Endothelial cell of umbilical vein (primary cell): ENCODE results near the gene ALG5.

Experiments used
- EZH2 ChIP-seq: IDR thresholded peaks from 2 replicates; pipeline ENCODE4 v1.6.1; 2012; ENCODE audit warnings: borderline replicate concordance, low read depth, mild to moderate bottlenecking, moderate library complexity, low read length, inconsistent platforms; ENCODE audit not compliant: severe bottlenecking
- FOS ChIP-seq: IDR thresholded peaks from 2 replicates; pipeline ENCODE4 v1.6.1; 2011; ENCODE audit warnings: mild to moderate bottlenecking, low read length, moderate library complexity, borderline replicate concordance; ENCODE audit not compliant: insufficient read depth
- POLR2A ChIP-seq: IDR thresholded peaks from 2 replicates; pipeline ENCODE4 v1.6.1; 2012; ENCODE audit warnings: low read depth, mild to moderate bottlenecking, control low read depth, low read length
- POLR2AphosphoS5 ChIP-seq: IDR thresholded peaks from 2 replicates; pipeline ENCODE4 v1.6.1; 2012; ENCODE audit warnings: low read depth, mild to moderate bottlenecking, control low read depth, low read length, moderate library complexity; ENCODE audit not compliant: insufficient read depth
- TF ChIP-seq, protein P1 (sequence below), 2 donors: IDR thresholded peaks; 1 replicate in 1 of 2; 2 replicates in 1 of 2; pipeline ENCODE4 v1.5.1; 2011; ENCODE audit warnings: low read length in 2 of 2, mild to moderate bottlenecking in 2 of 2, moderate library complexity in 2 of 2, control low read depth in 1 of 2, inconsistent platforms in 1 of 2, low read depth in 1 of 2; ENCODE audit not compliant: insufficient read depth in 1 of 2; ENCODE audit errors: extremely low read depth in 1 of 2
- TF ChIP-seq, protein P2 (sequence below): IDR thresholded peaks from 2 replicates; pipeline ENCODE4 v1.6.1; 2011; ENCODE audit not compliant: insufficient read depth, insufficient read length

DNA sequence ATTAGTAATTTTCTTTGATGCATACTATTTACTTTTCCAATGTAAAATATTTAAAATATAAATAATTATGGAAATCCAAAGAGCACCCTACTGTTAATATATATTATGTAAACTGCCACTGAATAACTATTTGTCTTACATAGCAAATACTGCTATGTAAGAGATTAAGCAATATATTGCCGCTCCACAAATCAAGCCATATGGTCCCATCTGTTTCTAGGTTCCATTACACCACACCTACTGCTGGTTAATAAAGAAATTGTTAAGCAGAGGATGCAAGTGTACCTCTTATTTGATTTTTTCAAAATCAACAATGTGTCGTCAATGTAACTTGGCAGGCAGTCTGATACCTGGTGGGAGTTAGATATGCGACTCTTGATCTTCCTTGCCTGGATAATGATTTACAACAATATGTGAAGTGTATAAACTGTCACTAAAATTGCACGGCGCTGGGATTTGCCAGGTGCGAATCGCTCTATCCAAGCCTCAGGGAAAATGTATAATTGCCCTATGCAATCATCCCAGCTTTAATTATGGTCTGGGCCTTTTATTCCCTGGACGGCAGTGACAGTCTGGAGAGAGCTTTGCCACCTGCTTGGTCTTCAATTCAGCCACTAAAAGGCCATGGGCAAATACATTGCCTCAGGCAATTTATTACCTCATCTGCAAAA lies 95.1 kb downstream of the ALG5 start:
- TF ChIP-seq POLR2AphosphoS5 = no peak
- TF ChIP-seq, protein P1, sequence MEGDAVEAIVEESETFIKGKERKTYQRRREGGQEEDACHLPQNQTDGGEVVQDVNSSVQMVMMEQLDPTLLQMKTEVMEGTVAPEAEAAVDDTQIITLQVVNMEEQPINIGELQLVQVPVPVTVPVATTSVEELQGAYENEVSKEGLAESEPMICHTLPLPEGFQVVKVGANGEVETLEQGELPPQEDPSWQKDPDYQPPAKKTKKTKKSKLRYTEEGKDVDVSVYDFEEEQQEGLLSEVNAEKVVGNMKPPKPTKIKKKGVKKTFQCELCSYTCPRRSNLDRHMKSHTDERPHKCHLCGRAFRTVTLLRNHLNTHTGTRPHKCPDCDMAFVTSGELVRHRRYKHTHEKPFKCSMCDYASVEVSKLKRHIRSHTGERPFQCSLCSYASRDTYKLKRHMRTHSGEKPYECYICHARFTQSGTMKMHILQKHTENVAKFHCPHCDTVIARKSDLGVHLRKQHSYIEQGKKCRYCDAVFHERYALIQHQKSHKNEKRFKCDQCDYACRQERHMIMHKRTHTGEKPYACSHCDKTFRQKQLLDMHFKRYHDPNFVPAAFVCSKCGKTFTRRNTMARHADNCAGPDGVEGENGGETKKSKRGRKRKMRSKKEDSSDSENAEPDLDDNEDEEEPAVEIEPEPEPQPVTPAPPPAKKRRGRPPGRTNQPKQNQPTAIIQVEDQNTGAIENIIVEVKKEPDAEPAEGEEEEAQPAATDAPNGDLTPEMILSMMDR (IDR thresholded peaks at IDR 0.05; ENCODE audit: extremely low read depth in 1 of 2, insufficient read depth in 1 of 2, low read depth in 1 of 2, low read length in 2 of 2) = no peak
- TF ChIP-seq, protein P2, sequence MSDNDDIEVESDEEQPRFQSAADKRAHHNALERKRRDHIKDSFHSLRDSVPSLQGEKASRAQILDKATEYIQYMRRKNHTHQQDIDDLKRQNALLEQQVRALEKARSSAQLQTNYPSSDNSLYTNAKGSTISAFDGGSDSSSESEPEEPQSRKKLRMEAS = no peak
- no peak for TF ChIP-seq POLR2A
- no peak for TF ChIP-seq FOS
- TF ChIP-seq EZH2 = no peak
